Renal cortex interstitium (tissue), 11 donors: ENCODE data around the gene PTTG1. TPM values are rescaled to one million over a fixed set of nuclear protein-coding genes. Genes with fewer than 3 reads are reported as not detected.

ENCODE experiments used
- DNase-seq, 11 donors: peaks; one replicate each; pipeline ENCODE4 v3.0.0-alpha.2; 2013; ENCODE audit warnings: low read depth in 9 of 11, low spot score in 4 of 11; ENCODE audit errors: extremely low read depth in 1 of 11
- polyA plus RNA-seq, 3 donors: library from polyadenylated mRNA; unstranded; fragments of 120-200 nt; gene quantifications; one replicate each; pipeline ENCODE4 v1.2.1, GENCODE V29; 2013; ENCODE audit not compliant: insufficient read length in 3 of 3

PTTG1 gene
- polyA plus RNA-seq, 3 donors = 59.6 to 83.6 (median 81.7) TPM

DNA sequence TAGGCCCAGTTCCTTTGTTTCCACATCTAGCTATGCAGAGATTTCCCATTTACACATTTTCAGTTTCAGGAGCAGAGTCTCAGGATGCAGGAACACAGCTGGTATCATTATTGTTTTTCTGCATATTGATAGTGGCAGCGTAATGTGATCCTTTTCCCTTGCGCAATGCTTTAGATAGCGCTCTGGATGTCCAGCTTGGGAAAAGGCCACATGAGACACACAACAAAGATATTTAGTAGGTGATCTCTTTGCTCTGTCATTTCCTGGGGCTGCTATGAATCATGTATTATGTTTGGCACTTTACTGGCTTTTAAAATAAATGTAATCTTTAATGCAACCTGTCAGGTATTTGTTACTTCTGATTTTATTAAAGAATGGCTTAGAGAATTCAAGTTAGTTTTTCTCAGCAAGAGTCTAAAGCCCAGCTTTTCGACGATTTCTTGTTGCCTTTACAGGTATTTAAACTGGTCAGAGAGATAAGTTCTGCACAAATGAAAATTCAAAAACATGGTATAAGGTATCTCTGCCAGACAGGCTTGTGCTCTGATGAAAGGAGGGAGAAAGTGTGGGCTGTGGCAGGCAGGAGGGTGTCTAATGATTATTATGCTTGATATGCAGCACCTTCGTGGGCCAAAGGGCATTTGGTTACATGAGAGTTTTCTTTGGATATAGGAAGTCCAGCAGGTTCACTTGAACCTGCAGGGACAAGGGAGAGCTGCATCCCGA lies 42.2 kb downstream of the PTTG1 start:
- DNase-seq = no peak

DNA sequence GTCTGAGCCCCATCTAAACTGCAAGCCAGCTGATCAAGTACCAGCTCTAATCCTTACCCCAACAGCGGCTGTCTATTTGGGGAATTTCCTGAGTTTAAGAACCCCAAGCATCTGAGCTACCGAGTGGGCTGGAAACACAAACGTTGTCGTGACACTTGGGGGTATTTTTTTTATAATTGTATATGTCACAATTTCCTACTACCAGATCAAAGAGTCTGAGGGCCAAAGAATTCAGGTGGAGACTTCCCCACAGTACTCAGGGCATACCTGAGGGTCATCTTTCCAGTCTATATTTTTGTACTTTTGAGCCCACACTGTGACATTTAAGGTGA lies 42.8 kb downstream of the PTTG1 start:
- no peak for DNase-seq

DNA sequence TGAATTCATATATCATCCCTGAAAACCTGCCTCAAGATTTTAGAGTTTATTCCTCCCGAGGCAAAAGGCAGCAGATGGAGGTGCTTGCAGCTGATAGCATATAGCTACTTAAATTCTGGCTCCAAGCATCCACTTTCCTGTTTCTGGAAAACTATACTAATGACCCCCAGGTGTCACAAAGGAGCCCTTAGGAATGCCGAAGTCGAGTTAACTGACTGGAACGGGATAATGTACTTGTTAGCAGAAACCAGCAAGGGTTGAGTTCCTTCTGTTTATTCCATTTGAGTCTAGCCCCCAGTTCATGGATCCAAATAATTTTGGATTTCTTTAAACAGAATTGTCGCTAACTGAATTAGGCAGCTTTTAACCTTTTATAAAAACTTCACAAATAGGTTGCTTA lies 44.5 kb downstream of the PTTG1 start:
- peak in 4 of 11 donors; percentile 24 to 48 (median 42) for DNase-seq

DNA sequence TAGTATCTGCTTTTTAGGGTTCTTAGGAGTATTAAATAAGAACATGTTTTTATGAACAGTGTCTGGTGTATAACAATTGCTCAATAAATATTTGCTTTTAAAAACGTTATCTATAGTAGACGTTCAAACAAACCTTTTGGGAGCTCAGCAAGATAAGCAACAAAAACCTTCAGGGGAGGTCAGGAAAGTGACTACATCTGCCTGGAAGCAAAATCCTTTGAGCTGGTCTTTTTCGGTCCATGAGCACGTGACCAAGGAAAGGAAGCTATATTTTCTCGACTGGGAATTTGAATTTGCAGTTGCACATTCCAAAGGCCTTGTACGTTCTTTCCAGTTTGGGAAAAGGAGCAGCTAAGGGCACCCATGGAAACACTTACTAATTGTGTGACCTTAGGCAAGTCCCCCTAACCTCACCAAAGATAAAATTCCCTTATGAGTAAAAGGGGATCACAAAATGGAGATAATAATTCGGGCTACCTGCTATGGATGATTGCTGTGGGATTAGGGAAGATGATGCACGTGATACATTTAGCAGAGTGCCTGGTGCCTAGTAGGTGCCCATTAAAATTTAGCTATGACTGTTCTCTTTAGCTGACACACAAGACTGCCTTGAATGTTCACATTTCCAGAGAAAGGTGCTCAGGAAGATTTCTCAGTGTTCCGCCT lies 45.4 kb downstream of the PTTG1 start:
- no peak for DNase-seq

DNA sequence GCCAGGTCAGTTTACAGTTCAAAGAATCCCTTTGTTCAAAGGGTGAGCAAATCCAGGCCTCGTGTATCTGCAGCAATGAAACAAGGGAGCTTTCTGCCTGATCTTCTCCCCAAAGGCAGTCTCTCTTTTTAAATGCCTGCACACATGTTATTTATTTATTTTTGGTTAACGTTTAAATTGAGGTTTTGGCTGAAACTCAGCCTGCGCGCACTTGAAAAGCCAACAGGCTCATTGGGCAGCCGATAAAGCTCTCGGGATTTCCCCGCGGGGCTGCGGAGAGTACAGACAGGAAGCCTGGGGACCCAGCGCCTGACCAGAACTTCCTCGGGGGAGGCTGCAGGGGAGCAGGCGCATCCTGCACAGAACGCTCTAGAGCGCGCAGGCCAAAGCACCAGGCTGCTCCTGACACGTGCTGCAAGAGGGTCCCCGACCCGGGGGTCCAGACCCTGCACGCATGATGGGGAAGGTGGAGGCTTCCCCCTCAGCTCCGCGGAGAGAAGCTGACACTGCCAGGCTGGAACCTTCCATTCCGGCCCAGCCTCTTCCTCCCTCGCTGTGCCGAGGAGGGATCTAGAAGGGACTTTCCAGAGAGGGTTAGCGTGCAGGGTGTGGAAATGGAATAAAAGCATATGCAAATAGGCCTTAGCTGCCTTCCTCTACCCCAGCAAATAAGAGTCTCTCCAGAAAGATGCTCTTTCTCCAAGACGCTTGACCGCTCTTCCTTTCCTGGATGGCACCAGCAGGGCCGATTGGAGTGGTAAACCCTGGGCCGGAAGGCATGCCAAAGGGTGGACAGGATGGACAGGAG lies 46.1 kb downstream of the PTTG1 start:
- DNase-seq = peak in 8 of 11 donors; percentile 27 to 46 (median 38)

DNA sequence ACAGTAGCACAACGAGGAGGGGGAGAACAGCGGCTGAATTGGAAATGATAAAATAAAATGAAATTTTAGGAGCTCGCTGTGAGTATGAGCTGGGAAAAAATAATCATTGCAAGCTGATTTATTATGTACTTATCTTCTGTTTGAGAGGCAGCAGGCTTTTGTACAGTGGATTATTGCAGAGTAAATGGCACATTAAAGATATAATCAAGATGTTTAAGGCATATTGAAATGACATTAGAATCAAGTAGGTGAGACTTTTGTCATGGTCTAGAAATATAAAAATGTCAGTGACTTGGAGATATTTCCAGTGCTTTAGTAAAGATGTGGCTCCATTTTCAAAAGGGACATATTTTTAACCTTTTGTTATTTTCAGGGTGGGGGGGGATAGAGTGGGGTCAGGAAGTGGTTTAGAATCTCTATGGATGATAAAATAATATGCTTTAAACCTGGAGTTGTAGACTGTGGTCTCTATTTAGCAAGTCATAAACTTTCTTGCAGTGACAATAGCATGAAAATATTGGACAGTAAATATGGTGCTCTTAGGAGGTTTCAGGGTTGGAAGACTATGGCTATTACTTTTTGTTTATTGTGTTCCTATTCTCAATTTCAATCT lies 46.8 kb downstream of the PTTG1 start:
- DNase-seq = no peak

DNA sequence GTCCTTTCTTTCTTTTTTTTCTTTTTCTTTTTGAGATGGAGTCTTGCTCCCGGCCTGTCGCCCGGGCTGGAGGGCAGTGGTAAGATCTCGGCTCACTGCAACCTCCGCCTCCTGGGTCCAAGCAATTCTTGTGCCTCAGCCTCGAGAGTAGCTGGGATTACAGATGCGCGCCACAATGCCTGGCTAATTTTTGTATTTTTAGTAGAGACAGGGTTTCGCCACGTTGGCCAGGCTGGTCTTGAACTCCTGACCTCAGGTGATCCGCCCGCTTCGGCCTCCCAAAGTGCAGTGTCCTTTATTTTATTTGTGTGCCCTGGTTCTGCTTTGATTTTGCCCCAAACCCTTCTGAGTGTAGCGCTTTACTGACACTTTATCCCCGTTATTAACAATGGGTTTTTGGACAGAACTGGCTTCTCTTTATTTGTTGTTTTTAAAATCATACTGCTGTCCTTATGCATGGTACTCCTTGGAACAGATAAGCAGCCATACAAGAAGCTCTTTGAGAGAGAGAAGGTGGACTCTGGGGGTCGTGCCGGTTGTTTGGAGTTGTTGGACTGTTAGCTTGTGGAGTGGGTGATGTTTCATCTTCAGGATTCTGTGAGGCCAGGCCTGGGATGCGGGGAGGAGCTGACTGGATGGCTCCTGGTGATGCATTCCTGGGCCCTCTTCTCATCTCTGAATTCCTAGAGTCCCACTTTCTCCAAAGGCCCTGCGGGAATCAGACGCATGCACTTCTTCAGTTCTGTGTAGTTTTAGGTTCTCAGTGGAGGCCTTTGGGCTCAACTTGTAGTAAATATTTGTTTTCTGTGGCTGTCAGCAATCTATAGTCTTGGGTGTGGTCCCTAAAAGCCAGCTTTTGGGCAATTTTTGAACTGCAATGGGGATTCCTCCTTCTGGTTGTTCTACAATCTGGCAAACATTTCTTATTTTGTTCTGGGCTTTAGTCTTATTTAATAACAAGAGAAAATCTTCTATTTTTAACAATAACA lies 47.8 kb downstream of the PTTG1 start:
- no peak for DNase-seq

DNA sequence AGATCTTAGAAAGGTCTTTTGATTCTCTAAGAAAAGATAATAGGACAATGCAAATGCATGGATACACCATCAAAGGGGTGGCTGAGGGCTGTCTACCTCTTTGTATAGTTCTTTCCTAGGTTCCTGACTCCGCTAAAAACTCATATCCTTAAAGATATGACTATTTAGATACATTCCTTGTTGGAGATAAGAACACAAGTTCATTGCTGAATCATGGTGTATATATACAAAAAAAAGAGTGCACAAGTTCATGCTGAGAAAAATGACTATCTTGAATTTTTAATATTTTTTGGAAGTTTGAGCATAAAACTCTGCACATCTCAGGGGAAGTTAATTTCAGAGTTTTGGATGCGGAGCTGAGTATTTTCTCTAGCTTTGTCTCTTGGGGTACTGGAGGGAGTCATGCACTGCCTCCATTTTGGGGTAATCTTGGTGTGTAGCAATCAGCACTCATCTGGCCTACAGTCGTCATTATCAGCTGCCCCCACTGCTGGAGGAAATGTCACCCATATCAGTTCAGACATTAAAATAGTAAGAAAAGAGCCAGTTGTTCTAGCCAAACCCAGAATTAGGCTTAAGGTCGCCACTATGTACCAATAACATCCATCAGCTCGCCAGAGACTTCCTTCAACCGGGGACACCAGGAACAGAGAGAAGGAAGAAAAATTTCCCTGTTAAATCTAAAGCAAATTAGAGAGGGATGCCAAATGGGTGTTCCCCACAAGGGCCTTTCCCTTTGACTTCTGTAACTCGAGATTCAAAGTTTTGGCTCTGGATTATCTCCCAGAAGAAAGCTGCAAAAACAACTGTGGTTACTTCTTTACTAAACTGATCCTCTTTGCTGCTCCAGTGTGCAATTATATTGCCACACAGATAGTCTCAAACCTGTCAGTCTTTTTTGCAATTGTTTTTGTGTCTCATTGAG lies 49.0 kb downstream of the PTTG1 start:
- DNase-seq = no peak

DNA sequence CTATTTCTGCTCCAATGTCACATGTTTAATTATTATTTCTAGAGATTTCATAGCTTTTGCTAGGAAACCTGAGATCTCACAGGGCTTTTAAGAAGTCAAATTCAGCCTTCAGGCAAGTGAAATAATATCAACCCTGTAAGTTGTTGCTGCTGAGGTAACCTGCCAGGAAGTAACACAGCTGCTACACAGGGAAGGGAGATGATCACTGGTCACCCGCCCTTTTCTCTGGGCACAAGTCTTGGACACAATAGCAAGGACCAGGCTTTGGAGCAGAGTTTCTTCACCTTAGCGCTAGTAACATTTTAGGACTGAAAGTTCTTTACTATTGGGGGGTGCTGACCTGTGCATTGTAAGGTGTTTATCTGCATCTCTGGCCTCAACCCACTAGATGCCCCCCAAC lies 50.1 kb downstream of the PTTG1 start:
- no peak for DNase-seq

DNA sequence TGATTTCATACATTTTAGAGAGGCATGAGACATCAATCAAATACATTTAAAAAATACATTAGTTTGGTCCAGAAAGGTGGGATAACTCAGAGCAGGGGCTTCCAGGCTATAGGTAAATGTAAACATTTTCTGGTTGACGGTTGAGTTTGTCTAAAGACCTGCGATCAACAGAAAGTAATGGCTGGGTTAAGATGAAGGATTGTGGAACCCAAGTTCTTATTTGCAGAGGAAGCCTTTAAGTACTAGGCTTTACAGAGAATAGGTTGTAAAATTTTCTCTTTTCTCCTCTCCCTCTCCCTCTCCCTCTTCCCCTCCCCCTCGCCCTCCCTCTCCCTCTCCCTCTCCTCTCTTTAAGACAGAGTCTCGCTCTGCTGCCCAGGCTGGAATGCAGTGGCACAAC lies 50.8 kb downstream of the PTTG1 start:
- no peak for DNase-seq

DNA sequence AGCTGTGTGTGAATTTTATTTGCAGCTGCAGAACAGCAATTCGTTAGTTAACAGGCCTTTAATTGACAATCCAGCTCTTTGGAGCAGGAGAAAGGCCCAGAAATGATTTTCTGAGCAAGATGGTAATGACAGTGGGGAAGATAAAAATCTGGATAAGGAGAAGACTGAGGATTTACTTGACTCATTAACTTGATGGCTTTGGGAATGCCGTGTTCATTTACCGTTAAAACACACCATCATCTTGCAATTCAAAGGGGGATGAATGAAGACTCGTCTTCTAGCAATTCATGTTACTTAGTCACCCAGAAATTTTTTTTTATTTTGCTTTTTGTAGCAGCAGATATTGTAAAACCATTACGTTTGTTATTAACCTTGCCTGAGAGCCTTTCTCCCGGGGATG lies 52.0 kb downstream of the PTTG1 start:
- no peak for DNase-seq

DNA sequence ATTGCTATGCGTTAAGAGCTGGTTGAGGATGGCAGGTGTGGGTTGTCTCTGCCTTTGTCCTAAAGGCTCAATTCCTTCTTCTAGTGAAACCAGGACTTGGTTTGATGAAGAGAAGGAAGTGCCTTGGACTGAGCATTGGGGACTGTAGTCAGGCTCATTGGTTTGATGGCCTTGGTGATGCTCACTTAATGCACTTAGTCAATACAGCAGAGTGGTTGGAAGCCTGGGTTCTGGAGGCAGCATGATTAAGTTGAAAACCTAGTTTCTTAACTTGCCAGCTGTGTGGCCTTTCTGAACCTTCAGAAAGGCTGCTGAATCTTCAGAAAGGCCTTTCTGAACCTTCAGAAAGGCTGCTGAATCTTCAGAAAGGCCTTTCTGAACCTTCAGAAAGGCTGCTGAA lies 52.4 kb downstream of the PTTG1 start:
- no peak for DNase-seq

DNA sequence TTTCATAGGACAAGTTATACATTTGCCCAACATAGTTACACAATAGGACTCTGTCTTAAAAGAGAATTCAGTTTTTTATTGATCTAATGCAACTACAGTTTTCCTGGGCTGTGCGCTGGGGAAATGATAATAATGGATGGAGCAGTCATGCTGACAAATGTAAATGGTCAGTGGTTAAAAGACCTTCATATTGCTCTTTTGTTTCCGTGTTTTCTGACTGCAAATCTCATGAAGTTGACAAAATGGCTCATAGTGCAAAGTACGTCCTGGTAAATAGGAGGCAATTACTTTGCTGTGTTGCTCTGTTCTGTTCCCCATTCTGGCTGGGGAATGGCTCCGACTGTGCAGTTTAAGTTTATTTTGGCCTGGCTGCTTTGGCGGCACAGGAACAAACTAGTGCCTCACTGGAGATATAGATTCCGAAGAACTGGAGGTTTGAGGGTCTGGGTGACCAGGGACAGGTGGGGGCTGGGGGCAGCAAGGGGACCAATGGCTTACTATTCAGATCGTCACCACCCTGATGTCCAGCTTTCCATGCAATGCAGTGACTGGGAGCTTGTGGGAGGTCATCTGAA lies 54.3 kb downstream of the PTTG1 start:
- DNase-seq = no peak

DNA sequence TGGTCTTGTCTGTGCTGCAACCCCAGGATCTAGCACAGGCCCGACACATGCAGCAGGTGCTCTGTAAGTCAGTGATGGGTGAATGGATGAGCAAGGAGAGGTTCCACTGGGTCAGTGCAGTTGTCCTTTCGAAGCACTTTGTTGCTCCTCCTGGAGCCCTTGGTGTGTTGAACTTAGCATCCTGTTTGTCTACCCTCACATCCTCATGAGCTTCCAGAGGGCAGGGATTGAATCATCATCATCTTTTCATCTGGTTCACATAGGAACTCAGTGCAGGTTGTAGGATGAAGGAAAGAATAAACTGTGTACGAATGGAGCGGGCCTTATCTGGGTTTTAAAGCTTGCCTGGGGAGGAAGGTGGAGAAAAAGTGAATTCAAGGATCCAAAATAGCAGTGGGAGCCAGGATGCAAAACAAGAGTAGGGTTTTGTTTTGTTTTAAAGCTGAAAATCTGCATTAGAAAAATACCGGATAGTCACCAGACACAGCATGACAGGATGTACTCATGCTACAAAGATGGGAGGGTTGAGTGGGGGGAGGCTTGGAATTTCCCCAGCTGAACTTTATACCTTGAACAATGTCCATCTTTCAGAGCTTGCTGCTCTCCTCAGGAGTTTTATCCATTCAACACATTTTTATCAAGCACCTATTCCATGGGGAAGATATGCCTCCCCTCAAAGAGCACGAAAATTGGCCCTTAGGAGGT lies 55.8 kb downstream of the PTTG1 start:
- peak in 1 of 11 donors; percentile 41 for DNase-seq

DNA sequence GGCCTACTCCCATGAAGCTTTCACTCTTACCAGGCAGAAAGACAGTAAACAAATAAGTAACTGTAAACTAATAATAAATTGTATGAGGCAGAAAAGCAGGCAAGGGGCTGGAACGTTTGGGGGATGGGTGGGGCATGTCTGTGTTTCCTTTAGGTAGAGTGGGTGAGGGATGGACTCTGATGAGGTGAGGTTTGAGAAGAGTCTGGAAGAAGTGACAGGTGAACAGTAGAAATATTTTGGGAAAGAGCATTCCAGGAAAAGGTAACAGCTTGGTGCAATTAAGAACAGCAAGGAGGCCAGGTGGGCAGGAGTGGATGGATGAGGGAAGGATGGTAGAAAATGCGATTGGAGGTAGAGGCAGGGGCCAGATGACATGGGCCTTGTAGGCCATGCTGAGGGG lies 56.5 kb downstream of the PTTG1 start:
- DNase-seq = no peak
